NT2/D1 (cell line): ENCODE data around the gene NKX6-2.

ENCODE experiments used
- SUZ12 ChIP-seq: IDR thresholded peaks from 2 replicates; pipeline ENCODE4 v1.6.1; 2011; ENCODE audit not compliant: insufficient read length, insufficient read depth; ENCODE audit errors: extremely low read depth
- YY1 ChIP-seq: IDR thresholded peaks from 2 replicates; pipeline ENCODE4 v1.6.1; 2011; ENCODE audit not compliant: insufficient read length, insufficient read depth
- ZNF274 ChIP-seq: IDR thresholded peaks from 2 replicates; pipeline ENCODE4 v1.6.1; 2011; ENCODE audit warnings: mild to moderate bottlenecking, low read depth, low read length

DNA sequence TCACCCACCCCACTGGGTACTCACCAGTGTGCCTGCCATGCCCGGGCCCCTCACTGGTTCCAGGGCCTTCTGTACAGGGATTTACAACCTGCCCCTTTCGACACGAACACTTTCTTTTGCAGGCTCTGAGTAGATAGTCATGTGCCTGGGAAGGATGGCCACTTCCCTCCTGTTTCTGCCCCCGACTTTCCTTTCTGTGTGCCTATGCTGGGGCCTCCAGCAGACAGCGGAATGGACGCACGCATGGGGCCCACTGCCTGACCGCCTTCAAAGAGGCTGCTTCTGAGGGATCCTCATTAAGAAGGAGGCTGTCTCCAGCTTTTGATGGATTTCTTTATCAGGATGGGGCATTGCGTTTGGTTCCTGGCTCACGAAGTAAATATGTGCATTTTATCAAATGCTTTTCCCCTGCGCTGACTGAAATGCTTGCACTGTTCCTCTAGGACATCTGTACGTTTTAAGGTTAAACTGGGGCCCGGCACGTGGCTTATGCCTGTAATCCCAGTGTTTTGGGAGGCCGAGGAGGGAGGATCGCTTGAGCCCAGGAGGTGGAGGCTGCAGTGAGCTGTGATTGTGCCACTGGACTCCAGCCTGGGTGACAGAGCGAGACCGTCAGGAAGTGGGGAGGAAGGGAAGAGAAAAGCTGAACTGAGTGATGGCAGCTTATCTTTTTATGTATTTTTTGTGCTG lies 29.4 kb upstream of the NKX6-2 start:
- TF ChIP-seq SUZ12 (no peak), YY1 (no peak), ZNF274 (no peak)
